Common myeloid progenitor, CD34-positive (primary cell): ENCODE data around the gene ZNF285.
A peak's percentile ranks its signal among the peaks of the same experiment; 100 is the strongest.
"Not testable (repeated sequence)": the region's sequence is repeated elsewhere in the genome, so short reads cannot be mapped to it uniquely, and the experiment has no call there.

Source experiments
- CTCF ChIA-PET: fragments of 350-600 bp; sonication (Branson Sonifier 250); formaldehyde crosslinking; loops from one replicate; lab custom pipeline; 2021; ENCODE audit warnings: antibody characterized with exemption; lab: Charles Lee
- POLR2A ChIA-PET: fragments of 350-600 bp; sonication (Branson Sonifier 250); formaldehyde crosslinking; loops from one replicate; lab custom pipeline; 2021; ENCODE audit warnings: antibody characterized with exemption; lab: Charles Lee
- DNase-seq, 3 donors: peaks; one replicate each; pipeline versions ENCODE4 v3.0.0 to v3.0.0-alpha.2; 2013
- H3K27ac ChIP-seq, 2 experiments: 1 replicate in 1 of 2; 2 replicates in 1 of 2; pipeline ENCODE4 v1.7.0; 2013; ENCODE audit warnings: inconsistent platforms in 2 of 2, low read length in 2 of 2, mild to moderate bottlenecking in 2 of 2, low read depth in 1 of 2, moderate library complexity in 1 of 2; ENCODE audit not compliant: severe bottlenecking in 2 of 2, insufficient read depth in 1 of 2, poor library complexity in 1 of 2
- H3K27me3 ChIP-seq, 5 experiments: replicated peaks in 2 of 5; 1 replicate in 3 of 5; 2 replicates in 2 of 5; pipeline versions ENCODE4 v1.6.1 to v1.7.0; 2013; ENCODE audit warnings: low read length in 4 of 5, mild to moderate bottlenecking in 2 of 5, moderate library complexity in 2 of 5, inconsistent platforms in 1 of 5; ENCODE audit not compliant: insufficient read depth in 5 of 5, control insufficient read depth in 4 of 5
- H3K36me3 ChIP-seq, 4 experiments: 1 replicate in 2 of 4; 2 replicates in 2 of 4; pipeline versions ENCODE4 v1.6.1 to v1.7.0; 2013; ENCODE audit warnings: low read length in 3 of 4, control low read depth in 1 of 4, mild to moderate bottlenecking in 1 of 4; ENCODE audit not compliant: control insufficient read depth in 4 of 4, insufficient read depth in 4 of 4
- H3K4me1 ChIP-seq, 4 experiments: 1 replicate in 3 of 4; 2 replicates in 1 of 4; pipeline versions ENCODE4 v1.6.1 to v1.7.1; 2013; ENCODE audit warnings: low read length in 3 of 4, mild to moderate bottlenecking in 3 of 4, control low read depth in 1 of 4, inconsistent platforms in 1 of 4, moderate library complexity in 1 of 4; ENCODE audit not compliant: control insufficient read depth in 4 of 4, insufficient read depth in 4 of 4; ENCODE audit errors: control extremely low read depth in 1 of 4
- H3K4me3 ChIP-seq, 7 experiments: 1 replicate in 4 of 7; 2 replicates in 3 of 7; pipeline versions ENCODE4 v1.5.1 to v1.7.0; 2013; ENCODE audit warnings: mild to moderate bottlenecking in 7 of 7, low read length in 6 of 7, moderate library complexity in 6 of 7, inconsistent platforms in 2 of 7, low read depth in 2 of 7, control low read depth in 1 of 7; ENCODE audit not compliant: insufficient read depth in 4 of 7, control insufficient read depth in 1 of 7; ENCODE audit errors: extremely low read depth in 1 of 7
- H3K9me3 ChIP-seq, 5 experiments: 1 replicate in 4 of 5; 2 replicates in 1 of 5; pipeline versions ENCODE4 v1.6.1 to v1.7.1; 2013; ENCODE audit warnings: low read length in 4 of 5, mild to moderate bottlenecking in 2 of 5, inconsistent platforms in 1 of 5, low read depth in 1 of 5, moderate library complexity in 1 of 5; ENCODE audit not compliant: control insufficient read depth in 4 of 5, insufficient read depth in 2 of 5; ENCODE audit errors: control extremely low read depth in 1 of 5
- WGBS: methylation state at CpG from one replicate; pipeline ENCODE4 v1.1.5; 2013; ENCODE audit not compliant: insufficient coverage; 5-methylcytosine and 5-hydroxymethylcytosine counted together

Gene ZNF285

DNA sequence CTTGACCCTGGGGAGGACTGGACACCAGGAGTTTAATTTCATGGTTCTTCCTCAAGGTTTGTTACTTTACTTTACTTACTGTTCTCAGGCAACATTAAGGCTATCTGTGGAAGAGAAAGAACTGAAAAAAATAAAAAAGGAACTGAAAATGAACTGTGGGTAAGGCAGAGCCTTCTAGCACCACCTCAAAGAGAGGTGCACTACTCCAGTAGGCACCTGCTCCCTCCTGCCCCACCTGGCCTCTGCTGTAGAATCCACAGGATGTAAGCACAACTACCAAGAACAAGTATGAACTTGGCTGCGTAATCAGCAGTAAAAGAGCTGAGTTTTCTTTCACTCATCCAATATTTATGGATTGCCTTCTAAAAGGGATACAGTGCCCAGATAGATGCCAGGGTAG, 57.2 kb downstream of the ZNF285 start:
- DNase-seq = no peak
- Histone ChIP-seq H3K27me3 (no peaks in the 10 kb centered on the region), H3K4me3 (no peak overlapping the region), H3K36me3 (peaks cover 0 to 53% (median 17%) of the 10 kb centered on the region in 4 experiments), H3K9me3 (peaks cover 12 to 87% (median 23%) of the 10 kb centered on the region in 5 experiments), H3K27ac (no peak overlapping the region), H3K4me1 (no peaks in the 10 kb centered on the region)
- POLR2A ChIA-PET = no interaction called here
- WGBS = no CpG with 5 or more reads among the region's 1 CpG
- CTCF ChIA-PET = no interaction called here

DNA sequence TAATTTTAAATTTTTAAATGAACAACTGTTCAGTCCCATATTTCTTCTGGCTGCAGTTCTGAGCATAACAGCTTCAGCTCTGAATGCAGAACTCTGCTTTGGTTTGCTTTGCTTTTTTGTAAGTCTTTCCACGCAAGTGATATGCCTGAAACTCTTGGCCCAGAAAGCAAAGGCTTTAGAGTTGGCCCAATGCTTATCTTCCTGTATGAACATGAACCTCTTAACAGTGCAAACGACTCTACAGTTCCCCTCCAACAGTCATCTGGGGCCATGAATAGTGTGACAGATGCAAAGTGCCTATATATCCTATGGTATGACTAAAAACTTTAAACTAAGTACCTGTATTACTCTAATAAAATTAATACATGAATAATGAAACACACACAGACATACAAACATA, 59.6 kb downstream of the ZNF285 start:
- no peaks in the 10 kb centered on the region for H3K4me1 ChIP-seq
- H3K27me3 ChIP-seq = no peaks in the 10 kb centered on the region
- ChIA-PET CTCF (no interaction called here), POLR2A (no interaction called here)
- peaks cover 0 to 74% (median 19%) of the 10 kb centered on the region in 4 experiments for H3K36me3 ChIP-seq
- H3K4me3 ChIP-seq = no peak overlapping the region
- WGBS = 100% methylated on average over 1 of the region's 2 CpGs
- peaks cover 9 to 78% (median 26%) of the 10 kb centered on the region in 5 experiments for H3K9me3 ChIP-seq
- DNase-seq = no peak
- H3K27ac ChIP-seq = no peak overlapping the region

DNA sequence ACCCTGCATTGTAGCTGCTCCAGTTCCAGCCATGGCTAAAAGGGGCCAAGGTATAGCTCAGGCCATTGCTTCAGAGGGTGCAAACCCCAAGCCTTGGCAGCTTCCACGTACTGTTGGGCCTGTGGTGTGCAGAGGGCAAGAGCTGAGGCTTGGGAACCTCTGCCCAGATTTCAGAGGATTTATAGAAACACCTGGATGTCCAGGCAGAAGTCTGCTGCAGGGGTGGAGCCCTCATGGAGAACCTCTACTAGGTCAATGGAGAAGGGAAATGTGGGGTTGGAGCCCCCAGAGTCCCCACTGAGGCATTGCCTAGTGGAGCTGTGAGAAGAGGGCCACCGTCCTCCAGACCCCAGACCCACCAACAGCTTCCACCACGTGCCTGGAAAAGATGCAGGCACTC, 66.8 kb downstream of the ZNF285 start:
- Histone ChIP-seq H3K36me3 (peaks cover 0 to 96% (median 41%) of the 10 kb centered on the region in 4 experiments), H3K4me3 (peak overlapping the region in 1 of 7 experiments; percentile 34), H3K9me3 (peaks cover 14 to 81% (median 44%) of the 10 kb centered on the region in 5 experiments)
- peak in 1 of 3 donors; percentile 11 for DNase-seq
- CTCF ChIA-PET = interaction anchor here (1.3 kb wide), 1 partner anchor 22 kb away, joined by 3 read pairs; the partner anchor contains the start of gene ZNF112
- WGBS = 93% methylated on average over 2 of the region's 3 CpGs
- POLR2A ChIA-PET, H3K27me3 ChIP-seq, H3K4me1 ChIP-seq, H3K27ac ChIP-seq: not testable (repeated sequence)
